ENCODE data around the gene GALNT2.

DNA sequence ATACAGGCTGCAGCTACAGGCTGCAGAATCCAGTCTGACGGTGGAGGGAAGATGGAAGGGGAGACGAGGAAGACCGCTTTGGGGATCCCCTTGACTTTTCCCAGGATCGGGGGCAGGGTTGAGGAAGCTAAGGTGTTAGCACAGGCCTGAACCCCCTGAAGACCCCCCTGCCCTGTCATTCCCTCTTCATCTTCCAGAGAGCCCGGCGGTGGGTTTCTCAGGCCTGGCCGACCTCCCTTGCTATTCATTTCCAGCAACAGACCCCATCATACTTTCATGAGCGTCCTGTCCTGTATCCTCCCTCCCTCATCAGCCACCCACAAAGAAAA is 247.1 kb downstream of the GALNT2 start:
- TF ChIP-seq, protein P1, sequence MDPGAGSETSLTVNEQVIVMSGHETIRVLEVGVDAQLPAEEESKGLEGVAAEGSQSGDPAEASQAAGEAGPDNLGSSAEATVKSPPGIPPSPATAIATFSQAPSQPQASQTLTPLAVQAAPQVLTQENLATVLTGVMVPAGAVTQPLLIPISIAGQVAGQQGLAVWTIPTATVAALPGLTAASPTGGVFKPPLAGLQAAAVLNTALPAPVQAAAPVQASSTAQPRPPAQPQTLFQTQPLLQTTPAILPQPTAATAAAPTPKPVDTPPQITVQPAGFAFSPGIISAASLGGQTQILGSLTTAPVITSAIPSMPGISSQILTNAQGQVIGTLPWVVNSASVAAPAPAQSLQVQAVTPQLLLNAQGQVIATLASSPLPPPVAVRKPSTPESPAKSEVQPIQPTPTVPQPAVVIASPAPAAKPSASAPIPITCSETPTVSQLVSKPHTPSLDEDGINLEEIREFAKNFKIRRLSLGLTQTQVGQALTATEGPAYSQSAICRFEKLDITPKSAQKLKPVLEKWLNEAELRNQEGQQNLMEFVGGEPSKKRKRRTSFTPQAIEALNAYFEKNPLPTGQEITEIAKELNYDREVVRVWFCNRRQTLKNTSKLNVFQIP (CRISPR knock-in tag; IDR thresholded peaks at IDR 0.05; ENCODE audit: borderline replicate concordance, low read depth): no peak
- TF ChIP-seq ISL1 (CRISPR knock-in tag; IDR thresholded peaks at IDR 0.05) (no peak), RARB (CRISPR knock-in tag; IDR thresholded peaks at IDR 0.05) (no peak), ESRRG (CRISPR knock-in tag; IDR thresholded peaks at IDR 0.05) (no peak)
